Smooth muscle cell (in vitro differentiated cells): ENCODE results near the gene PHACTR3. TPM values are rescaled to one million over a fixed set of nuclear protein-coding genes. Genes with fewer than 3 reads are reported as not detected.

Source experiments
- DNase-seq: peaks from one replicate; lab custom pipeline; 2025; ENCODE audit not compliant: unreplicated experiment; lab: John Stamatoyannopoulos, UW
- H2AFZ ChIP-seq: fragments of 200-600 bp; sonication (generic); 2 replicates; pipeline ENCODE4 v1.6.0; 2016; ENCODE audit warnings: antibody characterized with exemption, low read depth, mild to moderate bottlenecking
- H3F3A ChIP-seq: fragments of 200-600 bp; sonication (generic); 2 replicates; pipeline ENCODE4 v1.6.0; 2017; ENCODE audit warnings: antibody characterized with exemption, low read depth
- H3K27ac ChIP-seq: fragments of 200-600 bp; sonication (generic); 2 replicates; pipeline ENCODE4 v1.5.1; 2016; ENCODE audit warnings: low read depth, mild to moderate bottlenecking
- H3K27me3 ChIP-seq: fragments of 200-600 bp; sonication (generic); 2 replicates; pipeline ENCODE4 v1.6.1; 2016; ENCODE audit warnings: low read depth, mild to moderate bottlenecking
- H3K36me3 ChIP-seq: fragments of 200-600 bp; sonication (generic); 2 replicates; pipeline ENCODE4 v1.5.1; 2016; ENCODE audit warnings: low read depth
- H3K4me1 ChIP-seq: fragments of 200-600 bp; sonication (generic); 2 replicates; pipeline ENCODE4 v1.5.1; 2016; ENCODE audit warnings: low read depth
- H3K4me2 ChIP-seq: fragments of 200-600 bp; sonication (generic); 2 replicates; pipeline ENCODE4 v1.6.0; 2016; ENCODE audit warnings: mild to moderate bottlenecking
- H3K4me3 ChIP-seq: fragments of 200-600 bp; sonication (generic); 2 replicates; pipeline ENCODE4 v1.5.1; 2016; ENCODE audit warnings: mild to moderate bottlenecking
- H3K79me2 ChIP-seq: fragments of 200-600 bp; sonication (generic); 2 replicates; pipeline ENCODE4 v1.6.0; 2016; ENCODE audit warnings: low read depth, mild to moderate bottlenecking
- H3K9ac ChIP-seq: fragments of 200-600 bp; sonication (generic); 2 replicates; pipeline ENCODE4 v1.6.0; 2016; ENCODE audit warnings: low read depth
- H3K9me3 ChIP-seq: fragments of 200-600 bp; sonication (generic); replicated peaks from 2 replicates; pipeline ENCODE4 v1.5.1; 2016; ENCODE audit warnings: low read depth
- H4K20me1 ChIP-seq: fragments of 200-600 bp; sonication (generic); 2 replicates; pipeline ENCODE4 v1.6.0; 2016; ENCODE audit warnings: low read depth
- CTCF ChIP-seq: fragments of 200-600 bp; sonication (generic); IDR thresholded peaks from 2 replicates; pipeline ENCODE4 v1.5.1; 2017; ENCODE audit warnings: borderline replicate concordance, mild to moderate bottlenecking, antibody characterized with exemption; ENCODE audit not compliant: insufficient read depth, poor library complexity, severe bottlenecking
- WGBS: methylation state at CpG from one replicate; pipeline ENCODE4 v1.1.7; 2016; ENCODE audit warnings: low lambda C conversion rate; 5-methylcytosine and 5-hydroxymethylcytosine counted together
- polyA plus RNA-seq: library from polyadenylated mRNA; unstranded; fragments of >200 nt; fragmentation: Nextera tagmentation; extraction: Ambion mirVana; gene quantifications from 2 replicates; pipeline ENCODE4 v1.2.1, GENCODE V29; 2016
- total RNA-seq: library from RNA; depleted of rRNA; stranded (reverse); fragments of >200 nt; gene quantifications from 2 replicates; pipeline ENCODE4 v1.2.3, GENCODE V29; 2014

The PHACTR3 gene
- total and polyA plus RNA-seq, 2 experiments from 2014 or later, result 0.76 to 2.6 TPM

DNA sequence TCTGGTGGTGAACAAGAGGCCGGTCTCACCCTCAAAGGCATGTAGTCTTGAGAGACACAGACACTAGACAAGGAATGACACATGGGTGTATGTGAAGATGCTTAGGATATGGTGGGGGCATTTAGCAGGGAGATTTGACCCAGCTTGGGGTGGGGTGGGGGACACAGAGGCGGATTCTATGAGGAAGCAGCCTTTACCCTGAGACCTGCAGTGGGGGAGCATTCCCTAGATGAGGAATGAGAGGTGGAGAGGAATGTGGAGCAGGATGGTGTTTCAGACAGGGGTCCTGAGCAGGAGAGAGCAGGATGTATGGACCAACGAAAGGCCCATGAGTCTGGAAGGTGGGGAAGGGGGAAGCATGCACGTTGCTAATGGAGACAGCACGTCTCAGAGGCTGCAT lies 57.8 kb downstream of the PHACTR3 start:
- Histone ChIP-seq H3K4me3 (no peak overlapping the region), H3K9me3 (peaks cover 4% of the 10 kb centered on the region), H3K4me1 (no peaks in the 10 kb centered on the region), H3K36me3 (no peaks in the 10 kb centered on the region), H3F3A (no peaks in the 10 kb centered on the region), H3K27ac (no peak overlapping the region), H2AFZ (no peak overlapping the region), H3K4me2 (no peak overlapping the region), H3K79me2 (no peaks in the 10 kb centered on the region), H4K20me1 (no peaks in the 10 kb centered on the region), H3K9ac (no peak overlapping the region), H3K27me3 (no peaks in the 10 kb centered on the region)
- WGBS, result 53% methylated on average over 5 of the region's 5 CpGs
- no peak for DNase-seq
- no peak for TF ChIP-seq CTCF

DNA sequence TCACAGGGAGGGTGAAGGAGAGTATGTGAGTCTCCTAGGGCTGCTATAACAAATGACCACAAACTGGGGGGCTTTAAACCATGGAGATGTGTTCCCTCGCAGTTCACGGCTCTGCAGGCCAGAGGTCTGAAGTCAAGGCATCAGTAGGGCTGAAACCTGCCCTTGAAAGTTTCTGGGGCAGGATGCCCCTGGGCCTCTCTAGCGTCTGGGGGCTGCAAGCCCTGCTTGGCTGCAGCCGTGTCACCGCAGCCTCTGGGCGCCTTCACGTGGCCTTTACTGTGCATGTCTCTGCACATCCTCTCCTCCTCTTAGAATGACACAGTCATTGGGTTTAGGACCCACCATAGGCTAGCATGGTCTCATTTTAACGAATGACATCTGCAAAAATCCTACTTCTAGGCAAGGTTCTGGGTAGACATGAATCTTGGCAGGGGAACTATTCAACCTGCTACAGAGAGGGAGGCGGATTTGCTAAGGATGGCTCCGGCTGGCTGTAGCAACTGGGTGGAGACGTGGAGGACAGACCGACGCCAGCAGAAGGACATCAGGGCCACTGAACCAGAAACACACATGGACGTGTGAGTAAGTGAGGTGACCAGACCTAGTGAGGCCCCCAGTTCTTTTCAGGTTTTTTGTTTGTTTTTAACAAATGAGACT lies 58.6 kb downstream of the PHACTR3 start:
- no peak overlapping the region for H2AFZ ChIP-seq
- no peaks in the 10 kb centered on the region for H3F3A ChIP-seq
- 83% methylated on average over 14 of the region's 14 CpGs for WGBS
- no peak overlapping the region for H3K4me2 ChIP-seq
- no peaks in the 10 kb centered on the region for H3K4me1 ChIP-seq
- no peak overlapping the region for H3K9ac ChIP-seq
- no peak for DNase-seq
- H3K27ac ChIP-seq, result no peak overlapping the region
- H3K27me3 ChIP-seq, result no peaks in the 10 kb centered on the region
- no peaks in the 10 kb centered on the region for H3K79me2 ChIP-seq
- no peak for TF ChIP-seq CTCF
- H3K36me3 ChIP-seq, result no peaks in the 10 kb centered on the region
- no peak overlapping the region for H3K4me3 ChIP-seq
- no peaks in the 10 kb centered on the region for H3K9me3 ChIP-seq
- no peaks in the 10 kb centered on the region for H4K20me1 ChIP-seq

- no peak overlapping the region for H3K4me3 ChIP-seq
- H2AFZ ChIP-seq, result no peak overlapping the region
- H3F3A ChIP-seq, result no peaks in the 10 kb centered on the region
- H4K20me1 ChIP-seq, result no peaks in the 10 kb centered on the region
- no peaks in the 10 kb centered on the region for H3K9me3 ChIP-seq
- no peaks in the 10 kb centered on the region for H3K27me3 ChIP-seq
- no peak overlapping the region for H3K4me2 ChIP-seq
- no peaks in the 10 kb centered on the region for H3K79me2 ChIP-seq
- H3K27ac ChIP-seq, result no peak overlapping the region
- WGBS, result 81% methylated on average over 15 of the region's 15 CpGs
- no peaks in the 10 kb centered on the region for H3K36me3 ChIP-seq
- H3K9ac ChIP-seq, result no peak overlapping the region
- H3K4me1 ChIP-seq, result no peaks in the 10 kb centered on the region
- no peak for DNase-seq
- no peak for TF ChIP-seq CTCF
These were observed 59.2 kb downstream of the PHACTR3 start for GRCh38 chr20:59663513-59664060.

DNA sequence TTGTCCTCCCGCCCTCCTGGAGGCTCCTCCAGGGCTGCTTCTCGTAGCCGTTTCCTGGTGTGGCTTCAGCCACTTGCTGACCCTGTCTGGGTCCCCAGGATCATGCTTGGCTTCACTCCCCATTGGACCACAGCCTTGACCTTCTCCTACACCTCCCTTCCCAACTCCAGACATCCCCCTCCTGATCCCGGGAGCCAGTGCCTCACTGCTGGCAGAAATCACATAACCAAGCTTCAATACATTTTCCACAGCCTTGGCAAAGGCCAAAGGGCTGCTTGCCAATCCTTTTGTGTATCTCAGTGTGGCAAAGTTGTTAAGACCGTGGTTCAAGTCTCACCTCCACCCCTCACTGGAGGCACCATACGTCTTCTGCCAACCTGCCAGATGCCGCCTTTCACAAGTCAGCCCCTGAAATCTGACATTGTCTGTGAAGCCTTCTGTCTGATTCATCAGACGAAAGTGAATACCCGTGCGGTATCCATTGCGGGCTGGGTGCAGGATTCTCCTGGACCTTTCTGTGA lies 60.1 kb downstream of the PHACTR3 start:
- no peaks in the 10 kb centered on the region for H3K36me3 ChIP-seq
- no peaks in the 10 kb centered on the region for H3K4me1 ChIP-seq
- no peaks in the 10 kb centered on the region for H3K79me2 ChIP-seq
- no peak overlapping the region for H3K27ac ChIP-seq
- H4K20me1 ChIP-seq, result no peaks in the 10 kb centered on the region
- peaks cover under 1% of the 10 kb centered on the region for H3K9me3 ChIP-seq
- no peak overlapping the region for H2AFZ ChIP-seq
- no peak overlapping the region for H3K4me3 ChIP-seq
- H3F3A ChIP-seq, result no peaks in the 10 kb centered on the region
- no peaks in the 10 kb centered on the region for H3K27me3 ChIP-seq
- no peak for TF ChIP-seq CTCF
- DNase-seq, result no peak
- no peak overlapping the region for H3K4me2 ChIP-seq
- 87% methylated on average over 11 of the region's 11 CpGs for WGBS
- no peak overlapping the region for H3K9ac ChIP-seq
